GM13976 (cell line): ENCODE results near the gene TULP1.
"Not testable (repeated sequence)": the region's sequence is repeated elsewhere in the genome, so short reads cannot be mapped to it uniquely, and the experiment has no call there.

ENCODE experiments used
- DNase-seq: peaks from one replicate; pipeline ENCODE4 v3.0.0; 2012; ENCODE audit warnings: low spot score
- CTCF ChIP-seq: IDR thresholded peaks from 2 replicates; pipeline ENCODE4 v1.5.1; 2012; ENCODE audit warnings: borderline replicate concordance, mild to moderate bottlenecking; ENCODE audit not compliant: insufficient read depth; ENCODE audit errors: extremely low read depth, missing control alignments, control extremely low read depth
- in situ Hi-C: fragments of 300-500 bp; cut with MboI; formaldehyde crosslinking; loops from one replicate; pipeline ENCODE4 v1.12.0; 2022; ENCODE audit warnings: low sequenced_read_pairs, mixed read lengths, inconsistent platforms; ENCODE audit not compliant: unreplicated experiment

The TULP1 gene

GRCh38 chr6:35552285-35552917 is 39.7 kb upstream of the TULP1 start:
- peak; percentile 55 for TF ChIP-seq CTCF
- peak; percentile 27 for DNase-seq
- in situ Hi-C loops: no loop called here

- in situ Hi-C loops: no loop called here
- no peak for TF ChIP-seq CTCF
- no peak for DNase-seq
These were observed 37.7 kb upstream of the TULP1 start for GRCh38 chr6:35550437-35550836.

- in situ Hi-C loops: no loop called here
- no peak for TF ChIP-seq CTCF
- no peak for DNase-seq
These were observed 35.0 kb upstream of the TULP1 start for GRCh38 chr6:35547676-35548075.

GRCh38 chr6:35544769-35545361 is 32.2 kb upstream of the TULP1 start:
- in situ Hi-C loops: no loop called here
- no peak for DNase-seq
- no peak for TF ChIP-seq CTCF

GRCh38 chr6:35543459-35544193 is 30.9 kb upstream of the TULP1 start:
- in situ Hi-C loops: no loop called here
- no peak for TF ChIP-seq CTCF
- DNase-seq: no peak

GRCh38 chr6:35541836-35542235 is 29.1 kb upstream of the TULP1 start:
- no peak for DNase-seq
- in situ Hi-C loops: no loop called here
- no peak for TF ChIP-seq CTCF

GRCh38 chr6:35539223-35539622 is 26.5 kb upstream of the TULP1 start:
- TF ChIP-seq CTCF: no peak
- in situ Hi-C loops: no loop called here
- no peak for DNase-seq

- DNase-seq, in situ Hi-C loops: not testable (repeated sequence)
These were observed 23.2 kb upstream of the TULP1 start for GRCh38 chr6:35535847-35536246.
